ENCODE data around the gene REX1BD. TPM values are rescaled to one million over a fixed set of nuclear protein-coding genes. Genes with fewer than 3 reads are reported as not detected.
A peak's percentile ranks its signal among the peaks of the same experiment; 100 is the strongest.
"Not testable (repeated sequence)": the region's sequence is repeated elsewhere in the genome, so short reads cannot be mapped to it uniquely, and the experiment has no call there.

The REX1BD gene
- 32.7 TPM for polyA plus RNA-seq (ENCODE audit: insufficient read length)

GRCh38 chr19:18588611-18589379, at the start of gene REX1BD:
TSS of gene REX1BD (plus strand) at chr19:18588798. CDS start at chr19:18588802, 4 bp downstream.
- peak; percentile 90 for DNase-seq

- DNase-seq: no peak
These were observed 49.2 kb upstream of the REX1BD start for GRCh38 chr19:18539372-18539771.

GRCh38 chr19:18540200-18540599, 48.4 kb upstream of the REX1BD start:
- not testable (repeated sequence) for DNase-seq

GRCh38 chr19:18541258-18541991, 47.2 kb upstream of the REX1BD start:
- DNase-seq: no peak

- no peak for DNase-seq
These were observed 46.3 kb upstream of the REX1BD start for GRCh38 chr19:18541992-18542940.

GRCh38 chr19:18542941-18543813, 45.4 kb upstream of the REX1BD start, which contains the start of gene FKBP8:
TSS of gene FKBP8 (minus strand) at chr19:18543573. CDS start at chr19:18541970, 1,603 bp downstream.
- peak; percentile 94 for DNase-seq

- no peak for DNase-seq
These were observed 44.7 kb upstream of the REX1BD start for GRCh38 chr19:18543814-18544475.

GRCh38 chr19:18551631-18552030, 37.0 kb upstream of the REX1BD start:
- no peak for DNase-seq

- DNase-seq: peak; percentile 97
These were observed 31.0 kb upstream of the REX1BD start, which contains the start of gene KXD1 for GRCh38 chr19:18557411-18558201. TSS of gene KXD1 (plus strand) at chr19:18557870. CDS start at chr19:18562057, 4,187 bp downstream.

GRCh38 chr19:18558202-18558555, 30.4 kb upstream of the REX1BD start:
- no peak for DNase-seq

- no peak for DNase-seq
These were observed 30.0 kb upstream of the REX1BD start for GRCh38 chr19:18558604-18559003.

GRCh38 chr19:18559685-18560084, 28.9 kb upstream of the REX1BD start:
- DNase-seq: no peak

- DNase-seq: no peak
These were observed 26.5 kb upstream of the REX1BD start for GRCh38 chr19:18562086-18562485.

- no peak for DNase-seq
These were observed 21.6 kb upstream of the REX1BD start for GRCh38 chr19:18566953-18567352.

GRCh38 chr19:18568367-18568766, 20.2 kb upstream of the REX1BD start:
- DNase-seq: no peak

- peak; percentile 98 for DNase-seq
These were observed 16.8 kb upstream of the REX1BD start, which contains the start of gene UBA52 for GRCh38 chr19:18571564-18572344. TSS of gene UBA52 (plus strand) at chr19:18571857. CDS start at chr19:18573301, 1,444 bp downstream.

- DNase-seq: no peak
These were observed 13.8 kb upstream of the REX1BD start for GRCh38 chr19:18574691-18575291.

GRCh38 chr19:18576383-18576782, 12.2 kb upstream of the REX1BD start:
- DNase-seq: no peak
